Neural cell (in vitro differentiated cells): ENCODE data around the gene LRFN3.
"Not testable (repeated sequence)": the region's sequence is repeated elsewhere in the genome, so short reads cannot be mapped to it uniquely, and the experiment has no call there.

Experiments used
- CTCF ChIP-seq: fragments of 450-650 bp; IDR thresholded peaks from 2 replicates; pipeline ENCODE4 v1.5.1; 2014; ENCODE audit warnings: antibody characterized with exemption, mild to moderate bottlenecking, moderate library complexity; ENCODE audit not compliant: poor library complexity, severe bottlenecking
- EP300 ChIP-seq: fragments of 450-650 bp; conservative IDR thresholded peaks from 2 replicates; pipeline ENCODE4 v1.6.1; 2014; ENCODE audit warnings: antibody characterized with exemption, mild to moderate bottlenecking, moderate library complexity; ENCODE audit not compliant: poor library complexity, severe bottlenecking
- POLR2AphosphoS5 ChIP-seq: IDR thresholded peaks from 2 replicates; pipeline ENCODE4 v1.6.1; 2012
- RAD21 ChIP-seq: fragments of 450-650 bp; conservative IDR thresholded peaks from 2 replicates; pipeline ENCODE4 v1.6.1; 2014; ENCODE audit warnings: antibody characterized with exemption, mild to moderate bottlenecking, moderate library complexity

DNA sequence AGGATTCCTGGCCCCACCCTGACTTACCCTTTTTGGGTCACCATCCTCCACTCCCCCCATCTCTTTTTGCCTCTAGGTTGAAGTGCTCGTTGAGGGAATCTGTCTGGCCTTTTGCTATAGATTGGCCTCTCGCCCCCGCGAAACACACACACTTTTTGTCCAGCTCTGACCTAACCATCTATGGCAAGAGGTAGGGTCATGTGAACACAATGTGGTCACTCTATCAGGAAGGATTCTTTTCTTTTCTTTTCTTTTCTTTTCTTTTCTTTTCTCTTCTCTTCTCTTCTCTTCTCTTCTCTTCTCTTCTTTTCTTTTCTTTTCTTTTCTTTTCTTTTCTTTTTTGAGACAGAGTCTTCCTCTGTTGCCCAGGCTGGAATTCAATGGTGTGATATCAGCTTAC, 44.8 kb downstream of the LRFN3 start:
- not testable (repeated sequence) for TF ChIP-seq CTCF, EP300, RAD21, POLR2AphosphoS5
